CD4-positive, alpha-beta T cell treated with Interleukin-21 for 1 hour (primary cell): Measurements from ENCODE around the gene NT5C3B.
"Not testable (repeated sequence)": the region's sequence is repeated elsewhere in the genome, so short reads cannot be mapped to it uniquely, and the experiment has no call there.

Source experiments
- DNase-seq: peaks from one replicate; pipeline ENCODE4 v3.0.0-alpha.2; 2020

NT5C3B gene

DNA sequence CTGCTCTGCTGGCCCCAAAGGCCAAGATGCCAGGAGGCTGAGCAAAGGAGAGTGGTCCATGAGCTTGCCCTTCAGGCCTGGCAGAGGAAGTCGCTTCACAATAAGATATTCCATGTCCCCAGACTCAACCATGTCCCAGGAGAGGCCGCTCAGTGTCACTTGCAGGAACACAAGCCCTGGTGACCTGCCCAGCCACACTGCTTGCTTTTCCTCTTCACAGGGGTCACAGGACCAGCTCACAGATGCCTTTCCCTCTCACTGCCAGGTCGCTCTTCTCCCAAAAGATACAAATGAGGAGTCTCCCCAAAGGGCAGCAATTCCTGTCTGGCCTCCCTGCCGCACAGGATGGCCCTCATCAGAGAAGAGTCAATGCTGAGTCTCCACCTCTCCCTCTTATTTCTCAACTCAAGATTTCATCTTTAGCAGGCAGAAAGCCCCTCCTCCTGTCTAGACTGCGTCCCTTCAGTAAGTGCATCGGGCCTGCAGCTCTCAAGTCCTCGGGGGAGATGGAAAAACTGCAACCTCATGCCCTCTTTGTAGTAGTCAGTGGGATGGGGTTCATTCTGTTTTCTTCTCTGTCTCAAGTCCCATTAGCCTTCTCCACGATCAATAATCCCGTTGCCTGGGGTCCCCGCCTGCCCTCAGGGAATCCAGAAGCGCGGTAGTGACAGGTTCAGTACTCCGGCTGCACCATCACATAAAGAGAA is 54.5 kb downstream of the NT5C3B start:
- no peak for DNase-seq

DNA sequence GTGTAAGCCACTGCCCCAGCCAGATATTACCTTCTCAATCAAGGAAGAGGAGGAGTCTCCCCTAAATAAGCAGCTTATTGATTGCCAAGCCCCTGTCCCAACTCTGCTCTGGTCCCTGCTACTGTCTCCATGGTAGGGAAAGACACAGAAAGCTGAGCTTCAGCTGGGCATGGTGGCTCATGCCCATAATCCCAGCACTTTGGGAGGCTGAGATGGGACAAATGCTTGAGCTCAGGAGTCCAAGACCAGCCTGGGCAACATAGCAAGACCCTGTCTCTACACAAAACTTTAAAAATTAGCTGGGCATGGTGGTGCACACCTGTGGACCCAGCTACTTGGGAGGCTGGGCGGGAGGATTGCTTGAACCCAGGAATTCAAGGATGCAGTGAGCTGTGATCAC is 56.1 kb downstream of the NT5C3B start:
- DNase-seq: no peak

DNA sequence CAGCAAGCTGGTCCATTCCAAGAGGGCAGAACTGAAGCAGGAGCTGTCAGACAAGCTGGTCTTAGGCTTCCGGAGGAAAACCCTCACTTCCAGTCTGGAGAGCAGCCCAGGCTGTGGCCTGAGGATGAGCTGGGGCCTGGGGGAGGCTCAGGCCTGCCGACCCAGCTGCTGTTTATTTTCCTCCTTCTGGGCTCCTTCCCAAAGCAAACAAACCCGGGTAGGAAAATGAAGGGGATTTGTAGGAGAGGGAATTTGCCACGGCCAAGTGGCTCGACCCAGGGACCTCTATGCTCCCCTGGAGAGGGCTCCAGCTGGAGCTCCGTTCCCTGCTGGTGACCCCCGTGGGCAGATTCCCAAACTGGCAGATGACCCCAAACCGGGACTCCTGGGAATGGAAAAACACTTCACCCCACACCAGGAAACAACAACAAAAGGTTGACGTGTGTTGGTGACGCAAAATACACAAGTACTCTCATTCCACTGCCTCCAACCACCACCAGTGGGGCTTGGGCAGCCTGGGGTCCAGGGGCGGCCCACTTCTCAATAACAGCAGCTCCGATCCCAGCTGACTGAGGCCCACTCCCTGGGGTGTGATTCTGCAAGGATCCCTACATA is 58.4 kb downstream of the NT5C3B start:
- DNase-seq: no peak

DNA sequence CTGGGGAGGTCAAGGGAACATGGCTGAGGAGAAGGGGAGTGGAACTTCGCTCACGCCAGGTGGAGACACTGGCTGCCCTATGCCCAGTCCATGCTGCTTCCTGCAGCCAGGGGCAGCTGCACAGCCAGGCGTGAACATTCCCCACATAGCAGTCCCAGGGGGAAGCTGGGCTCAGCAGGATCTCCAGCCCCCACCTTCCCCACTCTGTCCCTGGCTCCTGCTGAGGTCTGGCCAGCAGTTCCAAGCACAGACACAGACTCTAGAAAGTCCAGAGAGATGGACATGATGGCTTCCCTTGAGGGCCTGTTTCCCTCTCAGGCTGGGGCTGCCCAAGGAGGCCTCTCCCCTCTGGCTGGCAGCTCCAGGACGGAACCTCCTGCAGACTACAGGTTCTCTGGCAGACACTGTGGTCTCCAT is 58.9 kb downstream of the NT5C3B start:
- DNase-seq: no peak

DNA sequence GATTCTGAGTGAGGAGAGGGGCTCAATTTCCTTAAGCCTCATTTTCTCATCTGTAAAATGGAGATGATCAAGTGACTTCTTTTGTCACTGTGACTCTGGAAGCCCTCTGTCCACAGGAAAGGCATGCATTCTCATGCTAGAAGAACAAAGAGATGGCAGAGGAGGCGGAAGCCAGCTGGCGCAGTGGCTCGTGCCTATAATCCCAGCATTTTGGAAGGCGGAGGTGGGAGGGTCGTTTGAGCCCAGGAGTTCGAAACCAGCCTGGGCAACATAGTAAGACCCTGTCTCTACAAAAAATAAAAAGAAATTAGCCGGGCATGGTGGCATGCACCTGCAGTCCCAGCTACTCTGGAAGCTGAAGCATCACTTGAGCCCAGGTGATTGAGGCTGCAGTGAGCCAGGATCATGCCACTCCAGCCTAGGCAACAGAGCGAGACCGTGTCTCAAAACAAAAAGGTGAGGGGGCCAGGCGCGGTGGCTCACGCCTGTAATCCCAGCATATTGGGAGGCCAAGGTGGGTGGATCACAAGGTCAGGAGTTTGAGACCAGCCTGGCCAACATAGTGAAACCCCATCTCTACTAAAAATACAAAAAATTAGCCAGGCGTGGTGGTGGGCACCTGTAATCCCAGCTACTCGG is 59.7 kb downstream of the NT5C3B start:
- DNase-seq: not testable (repeated sequence)

DNA sequence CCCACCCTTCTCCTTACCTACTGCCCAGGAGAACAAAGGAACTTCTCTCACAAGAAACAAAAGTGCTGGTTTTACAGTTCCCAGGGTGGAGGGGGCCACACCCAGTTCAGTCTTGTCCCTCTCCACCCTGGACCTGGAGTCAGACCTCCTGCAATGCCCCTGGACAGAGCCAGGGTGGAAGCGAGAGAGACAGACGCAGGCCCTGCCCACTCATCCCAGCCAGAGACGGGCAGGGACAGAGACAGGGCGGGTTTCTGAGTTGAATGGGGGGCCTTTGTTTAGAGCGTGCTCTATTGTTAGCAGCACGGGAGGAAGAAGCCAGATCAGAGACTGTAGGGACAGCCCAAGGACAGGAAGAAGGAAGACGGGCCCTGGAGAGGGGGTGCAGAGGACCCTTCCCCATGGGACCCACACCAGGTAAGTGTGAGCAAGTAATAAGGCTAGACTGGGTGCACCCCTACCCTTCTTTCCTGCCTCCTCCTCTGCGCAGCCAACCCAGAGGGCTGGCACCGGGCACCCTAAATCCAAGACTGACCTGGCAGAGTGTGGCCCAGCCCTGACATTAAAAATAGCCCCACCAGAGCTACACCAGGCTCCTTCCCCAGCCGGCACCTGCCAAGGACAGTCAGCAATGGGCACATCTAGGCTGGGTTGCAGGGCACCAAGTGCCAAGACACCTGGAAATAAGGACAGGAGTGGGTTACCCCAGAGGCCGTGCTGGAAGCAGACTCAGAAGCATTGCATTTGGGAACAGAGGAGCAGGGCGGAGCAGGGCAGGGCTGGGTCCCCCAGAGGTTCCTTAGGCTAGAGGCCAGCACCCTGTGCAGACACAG is 60.4 kb downstream of the NT5C3B start:
- DNase-seq: no peak
